ENCODE data around the gene RSBN1. TPM values are rescaled to one million over a fixed set of nuclear protein-coding genes. Genes with fewer than 3 reads are reported as not detected.

Gene RSBN1
- polyA plus RNA-seq, 1 of the 3 experiments (the other 2 are of a cell fraction), result 4.0 TPM

GRCh38 chr1:113765306-113766230 is 46.7 kb downstream of the RSBN1 start:
- Histone ChIP-seq H2AFZ (ENCODE audit: low read depth) (no peak overlapping the region), H3K4me3 (ENCODE audit: low read depth in 2 of 2, low read length in 1 of 2) (no peak overlapping the region), H3K9me2 (no peaks in the 10 kb centered on the region), H3K9me3 (no peaks in the 10 kb centered on the region), H3K79me2 (ENCODE audit: insufficient read depth) (peaks cover 18% of the 10 kb centered on the region), H3F3A (replicated peaks; ENCODE audit: insufficient read depth) (peaks cover 23% of the 10 kb centered on the region), H3K9ac (no peak overlapping the region), H3K27me3 (ENCODE audit: insufficient read depth) (no peaks in the 10 kb centered on the region), H3K27ac (ENCODE audit: low read depth in 2 of 2, low read length in 1 of 2) (peak overlapping the region; percentile 2 to 55; a peak in 3 of 4 replicates), H4K20me1 (ENCODE audit: insufficient read depth) (no peaks in the 10 kb centered on the region), H3K4me2 (no peak overlapping the region), H3K4me1 (ENCODE audit: control insufficient read depth in 1 of 2, insufficient read depth in 2 of 2, low read depth in 1 of 2, low read length in 1 of 2) (peaks cover 7 to 14% of the 10 kb centered on the region in 2 experiments; a peak in 3 of 4 replicates), H3K36me3 (replicated peaks in 1 of 2; ENCODE audit: control insufficient read depth in 1 of 2, insufficient read depth in 2 of 2, low read length in 1 of 2) (peaks cover 32 to 47% of the 10 kb centered on the region in 2 experiments)
- TF ChIP-seq TCF12 (IDR thresholded peaks at IDR 0.05) (peak; percentile 22; the same call in 1 of the 2 replicates), EZH2phosphoT487 (IDR thresholded peaks at IDR 0.05; ENCODE audit: borderline replicate concordance, low read depth) (no peak), FOXJ3 (CRISPR knock-in tag; IDR thresholded peaks at IDR 0.05) (no peak), GATA2 (CRISPR knock-in tag; IDR thresholded peaks at IDR 0.05) (no peak), ZBTB33 (IDR thresholded peaks at IDR 0.05; ENCODE audit: borderline replicate concordance, low read depth) (no peak), EP300 (IDR thresholded peaks at IDR 0.05; ENCODE audit: borderline replicate concordance in 1 of 2, low read depth in 1 of 2, low read length in 1 of 2) (no peak)
- ChIA-PET CTCF (no interaction called here), POLR2A (no interaction called here)
- WGBS (ENCODE audit: low lambda C conversion rate), result 93% methylated on average over 2 of the region's 2 CpGs
- DNase-seq, result no peak

GRCh38 chr1:113763661-113764060 is 48.6 kb downstream of the RSBN1 start:
- Histone ChIP-seq H3K9me2 (no peaks in the 10 kb centered on the region), H3K36me3 (replicated peaks in 1 of 2; ENCODE audit: control insufficient read depth in 1 of 2, insufficient read depth in 2 of 2, low read length in 1 of 2) (peaks cover 32 to 47% of the 10 kb centered on the region in 2 experiments), H2AFZ (ENCODE audit: low read depth) (no peak overlapping the region), H3F3A (replicated peaks; ENCODE audit: insufficient read depth) (peaks cover 32% of the 10 kb centered on the region), H3K79me2 (ENCODE audit: insufficient read depth) (peaks cover 11% of the 10 kb centered on the region), H3K27me3 (ENCODE audit: insufficient read depth) (no peaks in the 10 kb centered on the region), H3K9ac (no peak overlapping the region), H3K9me3 (no peaks in the 10 kb centered on the region), H4K20me1 (ENCODE audit: insufficient read depth) (no peaks in the 10 kb centered on the region), H3K4me1 (ENCODE audit: control insufficient read depth in 1 of 2, insufficient read depth in 2 of 2, low read depth in 1 of 2, low read length in 1 of 2) (peaks cover 0 to 6% of the 10 kb centered on the region in 2 experiments; a peak in 2 of 4 replicates), H3K4me2 (no peak overlapping the region), H3K4me3 (ENCODE audit: low read depth in 2 of 2, low read length in 1 of 2) (no peak overlapping the region), H3K27ac (ENCODE audit: low read depth in 2 of 2, low read length in 1 of 2) (no peak overlapping the region)
- no peak for TF ChIP-seq USF2 (IDR thresholded peaks at IDR 0.05; ENCODE audit: borderline replicate concordance, low read depth, low read length)
- TF ChIP-seq SMC3 (IDR thresholded peaks at IDR 0.05; ENCODE audit: low read depth, low read length), result no peak
- TF ChIP-seq FOSL2 (IDR thresholded peaks at IDR 0.05; ENCODE audit: borderline replicate concordance, low read depth), result no peak
- no peak for TF ChIP-seq GABPA (IDR thresholded peaks at IDR 0.05; ENCODE audit: low read depth)
- TF ChIP-seq POLR2AphosphoS5 (IDR thresholded peaks at IDR 0.05; ENCODE audit: low read depth, low read length), result no peak
- TF ChIP-seq FOXJ3 (CRISPR knock-in tag; IDR thresholded peaks at IDR 0.05), result no peak
- no peak for TF ChIP-seq RCOR1 (IDR thresholded peaks at IDR 0.05; ENCODE audit: low read length)
- no peak for TF ChIP-seq EZH2phosphoT487 (IDR thresholded peaks at IDR 0.05; ENCODE audit: borderline replicate concordance, low read depth)
- TF ChIP-seq FOXM1 (IDR thresholded peaks at IDR 0.05; ENCODE audit: low read depth), result no peak
- no peak for TF ChIP-seq MXI1 (IDR thresholded peaks at IDR 0.05; ENCODE audit: low read depth, low read length)
- TF ChIP-seq RXRA (IDR thresholded peaks at IDR 0.05; ENCODE audit: borderline replicate concordance, low read depth), result no peak
- TF ChIP-seq GATA2 (CRISPR knock-in tag; IDR thresholded peaks at IDR 0.05), result no peak
- no peak for TF ChIP-seq PBX3 (IDR thresholded peaks at IDR 0.05)
- no peak for TF ChIP-seq YY1 (IDR thresholded peaks at IDR 0.05; ENCODE audit: low read depth)
- TF ChIP-seq USF1 (IDR thresholded peaks at IDR 0.05; ENCODE audit: borderline replicate concordance, low read depth), result no peak
- TF ChIP-seq TCF12 (IDR thresholded peaks at IDR 0.05), result no peak
- TF ChIP-seq IRF3 (IDR thresholded peaks at IDR 0.05; ENCODE audit: low read depth, low read length), result no peak
- no peak for TF ChIP-seq NRF1 (IDR thresholded peaks at IDR 0.05; ENCODE audit: low read depth, low read length)
- ChIA-PET CTCF (interaction anchor here (1.2 kb wide), 1 partner anchor 72 kb away, joined by 3 read pairs; no protein-coding TSS in a partner anchor), POLR2A (interaction anchor here (0.8 kb wide), 1 partner anchor 34 kb away, joined by 3 read pairs; no protein-coding TSS in a partner anchor)
- peak; percentile 9 for DNase-seq
- WGBS (ENCODE audit: low lambda C conversion rate), result 86% methylated on average over 2 of the region's 2 CpGs
